Choroid plexus epithelial cell (primary cell): ENCODE measurements around the gene DZIP3.

Experiments
- DNase-seq: peaks from one replicate; pipeline ENCODE4 v3.0.0-alpha.2; 2010; ENCODE audit warnings: low read depth
- H3K4me3 ChIP-seq: 2 replicates; pipeline ENCODE4 v1.5.1; 2011; ENCODE audit warnings: low read depth, mild to moderate bottlenecking, control low read depth, low read length, moderate library complexity
- TF ChIP-seq, protein P1 (sequence below): conservative IDR thresholded peaks from 2 replicates; pipeline ENCODE4 v1.5.1; 2011; ENCODE audit warnings: low read depth, mild to moderate bottlenecking, control low read depth, inconsistent platforms, low read length, moderate library complexity

The DZIP3 gene

DNA sequence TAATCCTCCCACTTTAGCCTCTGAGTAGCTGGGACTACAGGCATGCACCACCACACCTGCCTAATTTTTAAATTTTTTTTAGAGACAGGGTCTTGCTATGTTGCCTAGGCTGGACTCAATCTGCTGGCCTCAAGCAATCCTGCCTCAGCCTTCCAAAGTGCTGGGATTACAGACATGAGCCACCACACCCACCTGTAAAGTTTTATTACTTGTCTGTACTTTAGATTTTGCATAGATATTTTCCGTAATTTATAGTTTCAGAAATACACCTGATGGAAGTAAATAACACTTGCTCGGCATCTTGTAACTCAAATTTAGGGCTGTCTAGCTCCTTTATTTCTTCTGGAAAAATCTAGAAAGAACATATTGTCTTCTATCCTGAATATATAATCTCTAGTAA lies 5.8 kb downstream of the DZIP3 start:
- TF ChIP-seq, protein P1, sequence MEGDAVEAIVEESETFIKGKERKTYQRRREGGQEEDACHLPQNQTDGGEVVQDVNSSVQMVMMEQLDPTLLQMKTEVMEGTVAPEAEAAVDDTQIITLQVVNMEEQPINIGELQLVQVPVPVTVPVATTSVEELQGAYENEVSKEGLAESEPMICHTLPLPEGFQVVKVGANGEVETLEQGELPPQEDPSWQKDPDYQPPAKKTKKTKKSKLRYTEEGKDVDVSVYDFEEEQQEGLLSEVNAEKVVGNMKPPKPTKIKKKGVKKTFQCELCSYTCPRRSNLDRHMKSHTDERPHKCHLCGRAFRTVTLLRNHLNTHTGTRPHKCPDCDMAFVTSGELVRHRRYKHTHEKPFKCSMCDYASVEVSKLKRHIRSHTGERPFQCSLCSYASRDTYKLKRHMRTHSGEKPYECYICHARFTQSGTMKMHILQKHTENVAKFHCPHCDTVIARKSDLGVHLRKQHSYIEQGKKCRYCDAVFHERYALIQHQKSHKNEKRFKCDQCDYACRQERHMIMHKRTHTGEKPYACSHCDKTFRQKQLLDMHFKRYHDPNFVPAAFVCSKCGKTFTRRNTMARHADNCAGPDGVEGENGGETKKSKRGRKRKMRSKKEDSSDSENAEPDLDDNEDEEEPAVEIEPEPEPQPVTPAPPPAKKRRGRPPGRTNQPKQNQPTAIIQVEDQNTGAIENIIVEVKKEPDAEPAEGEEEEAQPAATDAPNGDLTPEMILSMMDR, result no peak
- no peak for DNase-seq
- no peak overlapping the region for H3K4me3 ChIP-seq

DNA sequence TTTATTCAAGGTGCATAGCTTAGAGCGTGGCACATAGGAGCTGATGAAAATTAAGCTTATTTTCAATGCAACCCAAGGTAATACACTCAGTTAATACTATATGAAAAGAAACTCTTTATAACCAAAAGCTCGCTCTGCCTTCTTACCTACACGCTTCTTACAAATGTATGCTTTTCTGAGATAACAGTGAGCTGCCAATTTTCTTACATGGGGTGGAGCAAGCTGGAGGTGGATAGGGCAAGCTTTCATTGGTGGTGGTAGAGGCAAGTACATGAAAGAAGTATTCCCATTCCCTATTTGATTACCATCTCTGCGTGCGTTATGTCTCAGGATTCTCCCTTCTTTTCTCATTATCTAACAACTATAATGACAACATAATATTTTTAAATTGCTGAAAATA lies 8.9 kb downstream of the DZIP3 start:
- TF ChIP-seq, protein P1, result no peak
- H3K4me3 ChIP-seq, result no peak overlapping the region
- DNase-seq, result no peak

DNA sequence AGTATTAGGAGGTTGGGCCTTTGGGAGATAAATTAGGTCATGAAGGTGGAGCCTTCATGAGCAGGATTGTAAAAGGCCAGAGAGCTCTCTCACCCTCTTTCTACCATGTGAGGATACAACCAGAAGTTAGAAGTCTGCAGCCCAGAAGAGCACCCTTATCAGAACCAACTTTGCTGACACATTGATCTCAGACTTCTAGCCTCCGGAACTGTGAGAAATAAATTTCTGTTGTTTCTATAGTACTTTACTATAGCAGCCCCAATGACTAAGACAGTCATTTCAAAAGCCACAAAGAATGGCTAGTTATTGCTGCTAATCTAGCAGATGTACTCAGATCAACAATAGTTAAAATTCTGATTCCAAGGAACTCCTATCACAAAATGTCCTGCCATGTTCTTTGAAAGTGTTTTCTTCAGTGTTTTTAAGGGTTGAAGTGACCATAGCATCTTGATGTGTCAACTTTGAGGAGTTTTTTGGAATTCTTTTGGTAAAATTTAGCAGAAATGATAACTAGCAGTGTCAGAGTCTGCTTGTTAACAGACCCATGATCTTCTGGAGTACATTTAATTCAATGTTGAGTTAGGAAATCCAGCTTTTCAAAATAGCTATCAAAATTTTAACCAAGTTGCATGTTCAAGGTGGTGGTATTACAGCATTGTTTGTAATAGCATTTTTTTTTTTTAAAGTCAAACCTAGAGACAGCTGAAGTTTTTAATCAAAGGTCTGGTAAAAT lies 10.3 kb downstream of the DZIP3 start:
- no peak overlapping the region for H3K4me3 ChIP-seq
- TF ChIP-seq, protein P1, result no peak
- DNase-seq, result no peak

DNA sequence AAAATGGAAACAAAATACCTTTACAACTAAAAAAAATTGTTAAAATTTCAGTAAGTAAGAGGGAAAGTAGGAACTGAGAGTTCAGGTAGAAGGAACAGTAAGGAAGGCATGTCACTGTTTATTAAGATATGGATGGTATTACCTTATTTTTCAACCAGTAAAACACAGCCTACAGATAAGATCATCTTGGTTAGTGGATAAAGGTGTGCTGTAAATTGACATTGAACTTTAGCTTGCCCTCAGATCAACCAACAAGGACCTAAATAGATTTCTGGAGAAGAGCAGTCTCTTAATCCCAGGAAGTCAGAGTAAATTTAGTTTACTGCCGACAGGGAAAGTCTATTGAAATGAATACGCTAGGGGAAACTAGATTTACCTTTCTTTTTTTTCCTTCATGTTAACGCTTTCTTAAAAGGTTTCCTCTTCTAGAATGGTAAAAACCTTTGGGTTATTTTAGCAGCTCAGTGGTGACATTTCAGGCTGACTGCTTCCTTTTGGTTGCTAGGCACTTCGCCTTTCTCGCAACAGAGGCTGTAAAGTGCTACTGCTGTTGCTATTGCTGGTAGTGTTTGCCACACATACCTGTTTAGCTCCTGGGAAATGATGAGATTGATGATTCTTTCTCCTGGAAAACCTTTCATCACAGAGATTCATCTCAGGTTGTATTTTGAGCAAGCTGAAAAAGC lies 12.9 kb downstream of the DZIP3 start:
- DNase-seq, result no peak
- TF ChIP-seq, protein P1, result no peak
- H3K4me3 ChIP-seq, result no peak overlapping the region

DNA sequence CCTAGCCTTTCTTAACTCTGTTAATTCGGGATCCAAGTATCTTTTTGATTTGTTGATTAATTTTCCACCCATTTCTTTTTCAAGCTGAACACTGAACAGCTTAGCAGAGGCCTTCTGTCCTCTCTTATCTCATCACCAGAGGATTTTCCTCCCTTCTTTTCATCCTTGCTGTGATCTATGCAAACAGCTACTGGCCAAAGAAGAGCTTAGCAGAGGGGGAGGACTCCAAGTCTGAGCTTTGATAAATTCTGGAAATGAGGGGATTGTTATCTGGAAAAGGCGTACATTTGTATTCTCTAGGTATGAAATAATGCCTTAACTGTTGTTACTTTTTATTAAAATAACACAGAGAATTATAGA lies 13.4 kb downstream of the DZIP3 start:
- no peak overlapping the region for H3K4me3 ChIP-seq
- TF ChIP-seq, protein P1, result no peak
- DNase-seq, result no peak

DNA sequence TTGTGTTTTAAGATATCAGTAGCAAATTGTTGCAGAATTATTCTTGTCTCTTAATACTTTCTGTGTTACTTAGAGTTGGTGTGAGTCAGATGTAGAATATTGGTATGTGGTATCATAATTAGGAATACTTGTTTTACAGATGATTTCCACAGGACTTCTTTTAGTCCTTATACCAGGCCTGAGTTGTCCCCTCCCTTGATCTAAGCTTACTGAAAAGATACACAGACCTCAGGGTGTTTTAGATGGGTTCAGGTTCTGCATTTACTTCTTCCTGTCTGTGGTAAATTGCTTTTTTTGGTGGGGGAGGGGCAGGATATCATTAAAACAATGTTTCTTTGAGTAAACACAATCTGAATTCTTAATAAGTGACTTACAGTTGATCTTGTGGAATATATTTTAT lies 14.2 kb downstream of the DZIP3 start:
- TF ChIP-seq, protein P1, result no peak
- DNase-seq, result no peak
- no peak overlapping the region for H3K4me3 ChIP-seq

DNA sequence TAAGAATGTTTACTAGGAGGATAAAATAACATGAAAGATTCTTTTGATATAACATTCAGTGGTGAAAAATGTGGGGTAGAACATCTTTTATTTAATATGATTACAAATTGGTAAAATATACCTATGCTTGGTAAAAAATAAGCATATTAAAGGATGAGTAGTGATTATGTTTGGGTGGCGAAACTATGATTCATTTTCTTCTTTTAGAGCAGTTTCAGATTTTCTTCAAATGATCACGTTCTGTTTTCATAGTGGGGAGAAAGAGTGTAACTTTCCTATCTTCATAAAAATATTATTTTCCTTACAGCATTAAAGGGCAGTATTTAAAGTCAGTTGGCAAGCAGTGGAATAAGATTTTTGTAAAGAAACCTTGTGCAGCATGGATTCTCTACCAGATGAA lies 15.5 kb downstream of the DZIP3 start:
- TF ChIP-seq, protein P1, result no peak
- no peak for DNase-seq
- H3K4me3 ChIP-seq, result no peak overlapping the region
